ENCODE measurements around the gene TCTN3. TPM values are rescaled to one million over a fixed set of nuclear protein-coding genes. Genes with fewer than 3 reads are reported as not detected.

The TCTN3 gene, protein sequence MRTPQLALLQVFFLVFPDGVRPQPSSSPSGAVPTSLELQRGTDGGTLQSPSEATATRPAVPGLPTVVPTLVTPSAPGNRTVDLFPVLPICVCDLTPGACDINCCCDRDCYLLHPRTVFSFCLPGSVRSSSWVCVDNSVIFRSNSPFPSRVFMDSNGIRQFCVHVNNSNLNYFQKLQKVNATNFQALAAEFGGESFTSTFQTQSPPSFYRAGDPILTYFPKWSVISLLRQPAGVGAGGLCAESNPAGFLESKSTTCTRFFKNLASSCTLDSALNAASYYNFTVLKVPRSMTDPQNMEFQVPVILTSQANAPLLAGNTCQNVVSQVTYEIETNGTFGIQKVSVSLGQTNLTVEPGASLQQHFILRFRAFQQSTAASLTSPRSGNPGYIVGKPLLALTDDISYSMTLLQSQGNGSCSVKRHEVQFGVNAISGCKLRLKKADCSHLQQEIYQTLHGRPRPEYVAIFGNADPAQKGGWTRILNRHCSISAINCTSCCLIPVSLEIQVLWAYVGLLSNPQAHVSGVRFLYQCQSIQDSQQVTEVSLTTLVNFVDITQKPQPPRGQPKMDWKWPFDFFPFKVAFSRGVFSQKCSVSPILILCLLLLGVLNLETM
- 10 to 100 TPM; 15.4 to 23.5 (median 21.8) TPM for total RNA-seq

DNA sequence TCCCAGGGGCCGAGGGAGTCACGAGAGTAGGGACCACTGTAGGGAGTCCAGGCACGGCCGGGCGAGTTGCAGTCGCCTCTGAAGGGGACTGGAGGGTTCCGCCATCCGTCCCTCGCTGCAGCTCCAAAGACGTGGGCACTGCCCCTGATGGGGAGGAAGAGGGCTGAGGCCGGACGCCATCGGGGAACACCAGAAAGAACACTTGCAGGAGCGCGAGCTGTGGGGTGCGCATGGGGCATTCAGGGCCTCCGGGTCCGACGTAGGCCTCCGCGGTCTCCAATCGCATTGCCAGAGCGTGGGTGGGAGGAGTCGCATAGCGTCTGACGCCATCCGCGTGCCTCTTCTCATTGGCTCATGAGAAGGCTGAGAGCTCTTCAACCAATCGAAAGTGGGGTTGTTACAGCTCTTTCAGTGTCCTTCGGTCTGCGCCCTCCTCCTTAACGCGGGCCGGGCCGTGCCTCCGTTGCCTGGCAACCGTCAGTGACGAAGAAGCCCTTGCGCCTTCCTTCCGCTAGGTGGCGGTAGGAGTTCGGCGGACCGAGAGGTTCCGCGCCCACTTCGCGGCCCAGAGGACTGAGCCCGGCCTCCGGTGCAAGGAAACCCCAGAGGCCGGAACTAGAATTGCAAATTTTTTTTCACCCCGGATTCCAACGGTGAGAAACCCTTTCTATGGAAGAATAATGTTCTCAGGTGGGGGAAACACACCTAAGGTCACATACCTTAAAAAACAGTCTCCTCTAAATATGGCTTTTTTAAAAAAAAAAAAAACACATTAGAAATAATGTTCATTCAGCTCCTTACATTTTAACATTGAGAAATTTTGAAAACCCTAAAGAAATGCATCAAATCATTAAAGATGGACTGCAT, at the start of gene TCTN3:
Gene TCTN3 (minus strand): TSS at position 260 of the 867 bp plus-strand sequence. CDS start 28 bp downstream, at position 232.
- Histone ChIP-seq H3K4me1 (peaks cover 16 to 37% (median 24%) of the 10 kb centered on the region in 4 donors), H3K36me3 (peaks cover 0 to 31% (median 27%) of the 10 kb centered on the region in 4 donors), H3K4me3 (peak within 1 kb of the TSS; percentile 75 to 86 (median 76)), H3K27ac (replicated peaks in 1 of 4) (peak within 1 kb of the TSS; percentile 79 to 92 (median 88)), H3K27me3 (no peaks in the 10 kb centered on the region), H3K9me3 (no peaks in the 10 kb centered on the region)
- intact Hi-C loops (cut with DNase I) = loop anchor here (1.0 to 5.0 kb wide), 2 partner anchors 148 to 171 kb away; no protein-coding TSS in a partner anchor
- TF ChIP-seq POLR2A (IDR thresholded peaks at IDR 0.05; ENCODE audit: low read depth) (no peak), EP300 (IDR thresholded peaks at IDR 0.05) (no peak), POLR2AphosphoS5 (IDR thresholded peaks at IDR 0.05) (peak; percentile 90 to 95)
- TF ChIP-seq, protein P1, sequence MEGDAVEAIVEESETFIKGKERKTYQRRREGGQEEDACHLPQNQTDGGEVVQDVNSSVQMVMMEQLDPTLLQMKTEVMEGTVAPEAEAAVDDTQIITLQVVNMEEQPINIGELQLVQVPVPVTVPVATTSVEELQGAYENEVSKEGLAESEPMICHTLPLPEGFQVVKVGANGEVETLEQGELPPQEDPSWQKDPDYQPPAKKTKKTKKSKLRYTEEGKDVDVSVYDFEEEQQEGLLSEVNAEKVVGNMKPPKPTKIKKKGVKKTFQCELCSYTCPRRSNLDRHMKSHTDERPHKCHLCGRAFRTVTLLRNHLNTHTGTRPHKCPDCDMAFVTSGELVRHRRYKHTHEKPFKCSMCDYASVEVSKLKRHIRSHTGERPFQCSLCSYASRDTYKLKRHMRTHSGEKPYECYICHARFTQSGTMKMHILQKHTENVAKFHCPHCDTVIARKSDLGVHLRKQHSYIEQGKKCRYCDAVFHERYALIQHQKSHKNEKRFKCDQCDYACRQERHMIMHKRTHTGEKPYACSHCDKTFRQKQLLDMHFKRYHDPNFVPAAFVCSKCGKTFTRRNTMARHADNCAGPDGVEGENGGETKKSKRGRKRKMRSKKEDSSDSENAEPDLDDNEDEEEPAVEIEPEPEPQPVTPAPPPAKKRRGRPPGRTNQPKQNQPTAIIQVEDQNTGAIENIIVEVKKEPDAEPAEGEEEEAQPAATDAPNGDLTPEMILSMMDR (IDR thresholded peaks at IDR 0.05) = peak; percentile 98 to 100 (median 99)
- WGBS = 1% methylated on average over 20 of the region's 53 CpGs
- DNase-seq (ENCODE audit: extremely low spot score) = peak; percentile 99

GRCh38 chr10:95742962-95743535, 49.3 kb upstream of the TCTN3 start:
- Histone ChIP-seq H3K27me3 (no peaks in the 10 kb centered on the region), H3K27ac (replicated peaks in 1 of 4) (peak overlapping the region; percentile 50 to 75 (median 56)), H3K4me1 (peaks cover 10 to 23% (median 14%) of the 10 kb centered on the region in 4 donors), H3K9me3 (no peaks in the 10 kb centered on the region), H3K36me3 (no peaks in the 10 kb centered on the region), H3K4me3 (no peak overlapping the region)
- DNase-seq (ENCODE audit: extremely low spot score) = no peak
- TF ChIP-seq POLR2A (IDR thresholded peaks at IDR 0.05; ENCODE audit: low read depth) = no peak
- TF ChIP-seq POLR2AphosphoS5 (IDR thresholded peaks at IDR 0.05) = no peak
- TF ChIP-seq EP300 (IDR thresholded peaks at IDR 0.05) = no peak
- TF ChIP-seq, protein P1 (IDR thresholded peaks at IDR 0.05) = no peak
- 89% methylated on average over 2 of the region's 2 CpGs for WGBS
- intact Hi-C loops (cut with DNase I) = no loop called here

DNA sequence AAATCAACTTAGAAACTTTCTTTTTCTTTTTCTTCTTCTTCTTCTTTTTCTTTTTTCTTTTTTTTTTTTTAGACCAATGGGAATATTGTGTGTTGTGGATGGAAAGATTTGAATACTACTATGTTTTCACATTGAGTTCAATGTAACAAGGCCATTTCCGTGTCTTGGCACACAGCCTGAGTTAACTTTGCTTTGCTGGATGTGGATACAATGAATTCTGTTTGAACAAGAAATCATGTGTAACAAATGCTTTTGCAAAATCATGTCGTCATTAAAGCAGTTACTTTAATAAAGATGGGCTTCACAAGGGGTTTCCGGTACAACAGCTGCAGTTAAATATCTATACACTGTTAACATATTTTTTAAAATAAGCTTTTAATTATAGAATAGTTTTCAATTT, 48.8 kb upstream of the TCTN3 start:
- intact Hi-C loops (cut with DNase I) = no loop called here
- 35% methylated on average over 3 of the region's 3 CpGs for WGBS
- TF ChIP-seq POLR2AphosphoS5 (IDR thresholded peaks at IDR 0.05) (no peak), POLR2A (IDR thresholded peaks at IDR 0.05; ENCODE audit: low read depth) (no peak), EP300 (IDR thresholded peaks at IDR 0.05) (no peak)
- TF ChIP-seq, protein P1 (IDR thresholded peaks at IDR 0.05) = no peak

DNA sequence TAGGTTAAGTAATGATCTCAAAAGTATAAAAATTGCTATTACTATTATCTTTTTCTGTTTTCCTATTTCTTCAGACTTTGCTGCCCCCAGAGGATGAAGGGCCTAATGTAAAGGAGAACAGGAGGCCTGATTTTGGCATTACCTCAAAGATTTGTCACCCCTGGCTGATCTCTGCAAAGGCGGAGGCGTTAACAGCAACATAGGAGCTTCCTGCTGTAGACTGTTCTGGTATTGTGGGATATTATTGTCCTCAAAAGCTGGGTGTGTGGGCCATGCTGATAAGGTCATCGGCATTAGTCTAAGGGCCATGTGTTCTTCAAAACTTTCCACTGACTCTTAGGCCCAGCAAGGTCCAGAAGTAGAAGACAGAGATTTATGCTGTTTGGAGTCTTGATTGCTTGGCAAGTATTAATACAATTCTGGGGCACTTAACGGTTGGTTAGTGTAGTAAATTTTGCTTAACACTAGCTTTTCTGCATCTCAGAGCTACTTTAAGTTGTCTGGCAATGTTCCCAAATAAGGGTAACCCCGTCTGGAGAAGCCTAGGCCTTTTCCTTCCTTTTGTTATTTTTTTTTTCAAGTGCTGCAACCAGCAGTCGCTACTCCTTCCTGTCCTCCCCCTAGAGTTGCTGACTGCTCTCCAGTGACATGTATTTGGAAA, 48.2 kb upstream of the TCTN3 start:
- 11% methylated on average over 6 of the region's 6 CpGs for WGBS
- intact Hi-C loops (cut with DNase I) = no loop called here
- Histone ChIP-seq H3K4me3 (no peak overlapping the region), H3K9me3 (no peaks in the 10 kb centered on the region), H3K27me3 (no peaks in the 10 kb centered on the region), H3K4me1 (peaks cover 10 to 23% (median 14%) of the 10 kb centered on the region in 4 donors), H3K27ac (replicated peaks in 1 of 4) (peak overlapping the region; percentile 50 to 75 (median 56)), H3K36me3 (no peaks in the 10 kb centered on the region)
- no peak for DNase-seq (ENCODE audit: extremely low spot score)
- TF ChIP-seq EP300 (IDR thresholded peaks at IDR 0.05) (no peak), POLR2AphosphoS5 (IDR thresholded peaks at IDR 0.05) (peak; percentile 22 to 49), POLR2A (IDR thresholded peaks at IDR 0.05; ENCODE audit: low read depth) (no peak)
- TF ChIP-seq, protein P1 (IDR thresholded peaks at IDR 0.05) = peak in 1 of 3 experiments; percentile 11

More for the DNA sequence above, 48.8 kb upstream of the TCTN3 start:
- Histone ChIP-seq H3K27ac (replicated peaks in 1 of 4) (peak overlapping the region; percentile 50 to 75 (median 56)), H3K4me1 (peaks cover 10 to 23% (median 14%) of the 10 kb centered on the region in 4 donors), H3K4me3 (no peak overlapping the region), H3K27me3 (no peaks in the 10 kb centered on the region), H3K9me3 (no peaks in the 10 kb centered on the region), H3K36me3 (no peaks in the 10 kb centered on the region)
- DNase-seq (ENCODE audit: extremely low spot score) = no peak
